Left ventricle myocardium inferior (tissue), 1 donor: ENCODE data around the gene CFAP99. TPM values are rescaled to one million over a fixed set of nuclear protein-coding genes. Genes with fewer than 3 reads are reported as not detected.

ENCODE experiments used
- DNase-seq: peaks from one replicate; pipeline ENCODE4 v3.0.0-alpha.2; 2020
- H3K27ac ChIP-seq: fragments of 200-600 bp; replicated peaks from 2 replicates; pipeline ENCODE4 v1.8.0; 2021
- H3K27me3 ChIP-seq: fragments of 200-600 bp; 2 replicates; pipeline ENCODE4 v1.8.0; 2021; ENCODE audit warnings: low read depth
- H3K36me3 ChIP-seq: fragments of 200-600 bp; 2 replicates; pipeline ENCODE4 v1.8.0; 2021
- H3K4me1 ChIP-seq: fragments of 200-600 bp; 2 replicates; pipeline ENCODE4 v1.8.0; 2021
- H3K4me3 ChIP-seq: fragments of 200-600 bp; 2 replicates; pipeline ENCODE4 v1.8.0; 2021; ENCODE audit warnings: mild to moderate bottlenecking, moderate library complexity
- H3K9me3 ChIP-seq: fragments of 200-600 bp; replicated peaks from 2 replicates; pipeline ENCODE4 v1.8.0; 2021
- intact Hi-C: fragments of 100-400 bp; cut with micrococcal nuclease; formaldehyde crosslinking; loops from one replicate; pipeline ENCODE4 v1.11.0; 2022
- total RNA-seq: library from RNA; stranded (reverse); fragmentation: NEBNext Ultra II Directional; extraction: Animal tissue kit (Norgen Biotek cat#: 25700); gene quantifications from one replicate; pipeline ENCODE4 v1.2.1, GENCODE V29; 2021
- TF ChIP-seq, protein P1 (sequence below): fragments of 200-600 bp; IDR thresholded peaks from 2 replicates; pipeline ENCODE4 v1.8.0; 2021; ENCODE audit warnings: antibody characterized with exemption, mild to moderate bottlenecking, borderline replicate concordance
- donor health status: DM: no; HTN: yes; CAD: no; lungs with severe emphysema.

Gene CFAP99
- total RNA-seq, 1 donor from 2014 or later: not detected

DNA sequence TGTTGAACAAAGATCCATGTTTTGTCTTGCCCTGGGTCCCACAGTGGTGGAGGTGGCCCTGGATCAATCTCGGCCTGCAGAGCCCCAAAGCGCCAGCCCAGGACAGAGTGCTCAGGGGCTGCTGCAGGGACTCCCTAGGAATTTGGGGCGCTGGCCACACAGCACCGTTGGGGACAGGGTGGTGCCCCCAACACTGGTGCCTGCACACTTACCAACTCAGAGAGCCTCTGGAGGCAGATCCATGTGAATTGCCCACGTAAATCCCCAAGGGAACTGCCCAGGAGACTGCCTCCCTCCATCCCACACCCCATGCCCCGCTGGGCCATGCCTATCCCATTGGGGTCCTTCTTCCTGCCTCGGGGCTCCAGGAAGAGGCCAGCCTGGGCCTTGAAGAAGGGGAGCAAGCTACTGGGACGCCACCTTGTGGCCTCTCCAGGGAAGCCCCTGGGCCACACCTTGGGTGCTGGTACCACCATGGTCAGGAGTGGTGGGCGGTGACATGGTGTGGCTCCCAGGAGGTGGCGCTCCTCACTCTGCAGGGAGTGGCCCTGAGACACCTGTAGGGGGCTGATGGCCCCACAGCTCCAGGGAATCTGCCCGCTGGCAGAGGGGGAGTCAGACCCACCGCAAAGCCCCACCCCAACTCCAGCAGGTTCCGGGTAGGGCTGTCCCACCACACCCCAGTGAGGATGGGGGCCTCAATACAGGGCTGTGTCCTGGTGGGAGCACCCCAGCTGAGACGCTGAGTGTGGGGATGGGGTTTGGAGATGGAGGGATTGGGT, 22.8 kb downstream of the CFAP99 start:
- no peaks in the 10 kb centered on the region for H3K27me3 ChIP-seq
- H3K4me1 ChIP-seq: peaks cover 5% of the 10 kb centered on the region
- no peaks in the 10 kb centered on the region for H3K9me3 ChIP-seq
- no peaks in the 10 kb centered on the region for H3K36me3 ChIP-seq
- H3K4me3 ChIP-seq: no peak overlapping the region
- intact Hi-C loops: no loop called here
- peak; percentile 47 for DNase-seq
- no peak overlapping the region for H3K27ac ChIP-seq
- TF ChIP-seq, protein P1, sequence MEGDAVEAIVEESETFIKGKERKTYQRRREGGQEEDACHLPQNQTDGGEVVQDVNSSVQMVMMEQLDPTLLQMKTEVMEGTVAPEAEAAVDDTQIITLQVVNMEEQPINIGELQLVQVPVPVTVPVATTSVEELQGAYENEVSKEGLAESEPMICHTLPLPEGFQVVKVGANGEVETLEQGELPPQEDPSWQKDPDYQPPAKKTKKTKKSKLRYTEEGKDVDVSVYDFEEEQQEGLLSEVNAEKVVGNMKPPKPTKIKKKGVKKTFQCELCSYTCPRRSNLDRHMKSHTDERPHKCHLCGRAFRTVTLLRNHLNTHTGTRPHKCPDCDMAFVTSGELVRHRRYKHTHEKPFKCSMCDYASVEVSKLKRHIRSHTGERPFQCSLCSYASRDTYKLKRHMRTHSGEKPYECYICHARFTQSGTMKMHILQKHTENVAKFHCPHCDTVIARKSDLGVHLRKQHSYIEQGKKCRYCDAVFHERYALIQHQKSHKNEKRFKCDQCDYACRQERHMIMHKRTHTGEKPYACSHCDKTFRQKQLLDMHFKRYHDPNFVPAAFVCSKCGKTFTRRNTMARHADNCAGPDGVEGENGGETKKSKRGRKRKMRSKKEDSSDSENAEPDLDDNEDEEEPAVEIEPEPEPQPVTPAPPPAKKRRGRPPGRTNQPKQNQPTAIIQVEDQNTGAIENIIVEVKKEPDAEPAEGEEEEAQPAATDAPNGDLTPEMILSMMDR: peak; percentile 74

DNA sequence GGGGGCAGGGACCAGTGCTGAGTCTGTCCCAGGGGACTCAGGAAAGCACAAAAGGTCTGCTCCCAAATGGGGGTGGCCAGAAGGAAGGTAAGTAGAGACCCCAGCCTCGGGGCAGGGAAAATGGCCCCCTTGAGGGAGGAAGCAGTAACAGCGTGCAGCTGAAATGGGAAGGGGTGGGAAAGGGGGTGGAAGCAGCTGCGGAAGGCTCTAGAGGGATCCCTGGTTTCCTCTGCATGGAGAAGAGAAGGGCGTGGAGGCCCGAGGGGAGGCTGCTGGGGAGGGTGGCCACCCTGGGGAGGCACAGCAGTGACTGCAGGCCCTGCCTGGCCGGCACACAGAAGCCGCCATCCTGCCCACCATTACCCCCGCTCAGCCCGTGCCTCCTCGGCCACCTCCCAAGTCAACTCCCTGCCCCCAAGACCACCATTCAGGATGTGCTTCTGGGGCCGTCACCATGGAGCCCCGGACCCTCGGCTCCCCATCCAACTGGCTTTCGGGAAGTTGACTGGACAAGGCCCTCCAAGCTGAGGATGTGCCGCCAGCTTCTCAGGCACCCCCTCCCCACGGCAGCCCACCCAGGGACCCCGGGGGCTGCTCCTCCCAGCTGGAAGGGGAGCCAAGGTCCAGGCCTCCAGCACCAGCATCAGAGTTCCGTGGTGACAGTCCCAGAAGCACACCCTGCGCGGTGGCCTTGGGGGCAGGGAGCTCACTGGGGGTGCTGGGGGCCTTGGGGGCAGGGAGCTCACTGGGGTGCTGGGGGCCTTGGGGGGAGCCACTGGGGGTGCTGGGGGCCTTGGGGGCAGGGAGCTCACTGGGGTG, 23.6 kb downstream of the CFAP99 start:
- H3K27ac ChIP-seq: no peak overlapping the region
- H3K4me1 ChIP-seq: peaks cover 5% of the 10 kb centered on the region
- no peak for DNase-seq
- H3K36me3 ChIP-seq: no peaks in the 10 kb centered on the region
- TF ChIP-seq, protein P1: no peak
- no peaks in the 10 kb centered on the region for H3K27me3 ChIP-seq
- H3K9me3 ChIP-seq: no peaks in the 10 kb centered on the region
- no peak overlapping the region for H3K4me3 ChIP-seq
- intact Hi-C loops: no loop called here

DNA sequence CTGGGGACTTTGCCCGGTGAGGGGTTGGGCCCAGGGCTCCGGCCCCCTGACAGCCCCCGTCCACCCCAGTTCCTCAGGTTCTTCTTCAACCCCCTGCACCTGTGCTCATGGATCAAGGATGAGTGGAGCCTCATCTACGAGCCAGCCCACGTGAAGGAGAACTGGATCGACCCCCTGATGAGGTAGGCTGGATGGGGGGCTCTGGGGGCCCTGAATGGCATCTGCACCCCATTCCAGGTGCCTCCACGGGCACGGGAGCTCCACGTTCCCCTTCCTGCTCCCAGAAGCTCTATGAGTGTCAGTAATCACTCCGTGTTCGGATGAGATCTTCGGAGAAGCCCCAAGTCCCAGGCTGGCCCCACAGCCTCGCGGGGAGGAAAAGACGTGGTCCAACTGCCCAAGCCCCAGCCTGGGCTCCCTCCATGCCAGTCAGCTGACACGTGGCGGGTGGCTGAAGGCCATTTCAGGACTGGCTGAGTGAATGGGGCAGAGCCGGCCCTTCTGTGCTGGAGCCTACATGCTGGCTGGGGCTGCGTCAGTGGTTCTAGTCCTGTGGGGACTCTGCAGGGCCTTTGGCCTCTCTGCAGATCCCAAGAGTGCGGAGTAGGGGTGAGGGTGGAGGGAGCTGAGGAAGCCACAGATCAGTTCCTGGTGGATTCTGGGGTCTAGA, 24.4 kb downstream of the CFAP99 start:
- TF ChIP-seq, protein P1: no peak
- intact Hi-C loops: no loop called here
- no peak for DNase-seq
- Histone ChIP-seq H3K27me3 (no peaks in the 10 kb centered on the region), H3K4me3 (no peak overlapping the region), H3K9me3 (no peaks in the 10 kb centered on the region), H3K36me3 (no peaks in the 10 kb centered on the region), H3K27ac (no peak overlapping the region), H3K4me1 (peaks cover 5% of the 10 kb centered on the region)

DNA sequence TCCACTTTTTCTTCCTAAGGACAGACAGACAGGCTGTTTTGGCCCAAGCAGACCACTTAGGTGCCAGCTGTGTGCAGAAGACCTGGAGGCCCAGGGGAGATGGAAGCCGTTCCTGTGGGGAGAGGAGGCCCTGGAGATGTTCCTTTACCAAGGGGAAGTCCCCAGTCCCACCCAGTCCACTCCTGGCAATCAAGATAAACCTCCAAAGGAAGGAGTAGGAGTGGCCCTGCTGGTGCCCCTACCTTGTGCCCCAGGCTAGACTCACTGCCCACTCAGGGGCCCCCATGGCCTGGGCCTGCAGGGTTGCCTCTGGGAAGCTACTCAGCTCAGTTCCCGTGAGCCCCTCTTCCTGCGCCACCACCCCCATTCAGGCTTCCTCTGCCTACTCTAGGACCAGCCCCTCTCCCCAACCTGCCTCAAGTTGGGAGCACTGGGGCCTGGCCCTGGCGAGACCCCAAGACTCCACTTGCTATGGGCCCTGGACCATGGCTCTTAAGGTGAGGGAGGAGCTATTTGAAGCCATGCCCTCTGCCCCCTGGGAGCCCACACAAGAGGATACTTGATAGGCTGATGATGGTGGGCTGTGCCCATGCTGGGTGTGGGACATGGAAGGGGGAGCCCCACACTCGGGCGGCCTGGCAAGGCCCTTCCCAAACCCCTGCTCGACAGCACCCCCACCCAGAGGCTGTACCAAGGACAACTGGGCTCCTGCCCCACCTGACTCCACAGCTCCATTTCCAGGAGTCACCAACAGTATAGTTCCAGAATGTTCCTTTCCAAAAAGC, 25.4 kb downstream of the CFAP99 start:
- Histone ChIP-seq H3K4me1 (peaks cover 5% of the 10 kb centered on the region), H3K27ac (no peak overlapping the region), H3K4me3 (no peak overlapping the region), H3K36me3 (no peaks in the 10 kb centered on the region), H3K27me3 (no peaks in the 10 kb centered on the region), H3K9me3 (no peaks in the 10 kb centered on the region)
- no peak for DNase-seq
- intact Hi-C loops: no loop called here
- TF ChIP-seq, protein P1: no peak

DNA sequence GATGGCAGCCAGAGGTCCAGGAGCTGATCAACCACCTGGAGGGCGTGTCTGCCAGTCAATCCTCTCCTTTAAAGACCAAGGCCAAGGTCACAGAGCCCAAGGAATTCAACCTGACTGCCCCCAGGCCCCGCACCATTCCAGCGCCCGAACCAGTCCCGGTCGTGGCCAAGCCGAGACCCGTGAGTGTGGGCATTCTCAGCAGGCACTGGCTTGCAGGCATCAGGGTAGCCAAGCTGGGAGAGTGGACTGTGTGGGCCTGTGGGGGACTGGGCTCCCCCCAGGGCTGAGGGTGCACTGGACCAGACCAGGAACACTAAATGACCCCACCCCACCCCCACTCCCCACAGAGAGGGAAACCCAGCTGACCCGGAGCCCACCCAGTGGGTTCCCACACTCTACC, 26.4 kb downstream of the CFAP99 start:
- Histone ChIP-seq H3K4me3 (no peak overlapping the region), H3K27me3 (no peaks in the 10 kb centered on the region), H3K4me1 (peaks cover 5% of the 10 kb centered on the region), H3K27ac (no peak overlapping the region), H3K9me3 (no peaks in the 10 kb centered on the region), H3K36me3 (no peaks in the 10 kb centered on the region)
- TF ChIP-seq, protein P1: no peak
- no peak for DNase-seq
- intact Hi-C loops: no loop called here
